ENCODE measurements around the gene TSGA10IP.

TSGA10IP gene

DNA sequence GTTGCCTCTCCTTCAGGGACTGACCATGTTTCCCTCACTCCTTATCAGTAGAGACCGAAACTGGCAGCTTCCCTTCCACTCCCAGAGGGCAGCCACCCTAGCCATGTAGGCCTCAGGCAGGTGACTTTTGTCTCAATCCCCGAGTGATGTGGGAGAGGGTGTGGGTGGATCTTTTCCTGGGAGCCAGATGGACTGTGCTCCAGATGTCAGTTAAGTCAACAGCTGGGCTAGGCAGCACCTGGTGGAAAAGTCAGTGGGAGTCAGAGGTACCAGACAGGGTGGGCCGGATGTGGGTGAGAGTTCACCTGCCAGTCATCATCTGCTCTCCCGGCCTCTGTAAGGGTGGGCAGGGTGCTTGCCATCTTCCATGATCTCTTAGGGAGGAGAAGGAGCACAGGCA is 58.9 kb downstream of the TSGA10IP start:
- no peak for DNase-seq (ENCODE audit: low read depth in 2 of 2)

DNA sequence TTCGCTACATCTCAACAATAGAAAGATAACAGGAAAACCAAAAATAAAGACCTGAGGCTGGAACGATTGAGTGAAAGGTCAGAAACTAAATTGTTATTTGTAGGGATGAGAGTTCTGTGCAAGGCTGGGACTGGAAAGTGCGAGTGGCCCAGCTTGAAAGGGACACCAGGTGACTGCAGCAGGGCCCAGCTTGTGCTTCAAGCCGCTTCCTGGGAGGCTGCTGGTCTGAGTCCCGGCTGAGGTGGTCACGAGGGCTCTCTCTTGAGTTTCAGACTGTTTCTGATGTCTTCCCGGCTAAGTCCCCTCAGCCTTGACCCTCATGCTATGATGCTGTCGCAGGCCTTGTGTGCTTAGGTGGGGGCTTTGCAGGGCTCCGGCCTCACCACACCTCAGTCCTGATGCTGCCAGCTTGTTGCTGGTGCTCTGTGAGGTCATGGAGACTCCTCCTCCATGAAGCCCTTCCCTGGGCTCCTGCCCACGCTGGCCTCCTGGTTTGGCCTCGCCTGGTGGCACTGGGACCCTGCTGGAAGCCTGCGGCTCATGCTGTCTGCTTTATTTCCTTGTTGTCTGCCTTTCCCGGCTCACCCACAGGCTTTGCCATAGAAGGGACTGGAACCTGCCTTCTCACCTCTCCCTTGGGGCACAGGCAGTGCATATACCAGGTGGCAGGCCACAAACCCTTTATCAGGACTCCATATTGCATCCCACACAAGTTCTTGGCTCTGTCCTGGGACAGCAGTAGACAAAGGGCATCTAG is 61.0 kb downstream of the TSGA10IP start:
- no peak for DNase-seq (ENCODE audit: low read depth in 2 of 2)

DNA sequence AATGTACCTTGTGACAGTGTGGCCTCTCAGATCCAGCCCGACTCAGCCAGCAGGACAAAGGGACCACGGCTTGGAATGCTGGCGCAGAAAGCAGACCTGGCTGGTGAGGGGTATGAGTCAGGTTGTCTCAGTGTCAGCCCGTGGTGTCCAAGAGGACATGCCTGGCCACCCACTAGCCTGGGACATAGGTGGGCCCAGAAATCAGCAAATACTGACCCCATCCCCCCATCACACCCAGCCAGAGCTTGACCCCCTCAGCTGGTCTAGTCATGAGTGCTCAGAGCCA is 61.6 kb downstream of the TSGA10IP start:
- no peak for DNase-seq (ENCODE audit: low read depth in 2 of 2)

DNA sequence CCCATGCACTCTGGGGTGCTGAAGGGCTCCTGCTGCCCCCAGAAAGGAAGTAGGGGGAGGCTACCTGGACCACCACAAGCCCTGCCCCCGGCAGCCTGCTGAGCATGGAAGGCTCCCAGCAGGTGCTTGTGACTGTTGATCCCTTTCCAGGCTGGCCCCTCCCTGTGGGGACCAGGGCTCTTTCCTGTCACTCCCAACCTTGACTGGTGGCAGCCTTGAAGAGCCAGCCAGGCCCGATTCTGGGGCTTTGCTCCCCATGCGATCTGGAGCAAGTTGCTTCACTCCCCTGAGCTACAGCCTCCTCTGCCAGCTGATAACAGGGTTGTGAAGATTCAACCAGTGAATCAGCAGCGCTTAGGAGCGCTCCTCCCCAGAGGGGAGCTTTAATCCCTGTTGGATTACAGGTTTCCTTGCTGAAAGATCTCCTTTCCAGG is 61.9 kb downstream of the TSGA10IP start:
- no peak for DNase-seq (ENCODE audit: low read depth in 2 of 2)

DNA sequence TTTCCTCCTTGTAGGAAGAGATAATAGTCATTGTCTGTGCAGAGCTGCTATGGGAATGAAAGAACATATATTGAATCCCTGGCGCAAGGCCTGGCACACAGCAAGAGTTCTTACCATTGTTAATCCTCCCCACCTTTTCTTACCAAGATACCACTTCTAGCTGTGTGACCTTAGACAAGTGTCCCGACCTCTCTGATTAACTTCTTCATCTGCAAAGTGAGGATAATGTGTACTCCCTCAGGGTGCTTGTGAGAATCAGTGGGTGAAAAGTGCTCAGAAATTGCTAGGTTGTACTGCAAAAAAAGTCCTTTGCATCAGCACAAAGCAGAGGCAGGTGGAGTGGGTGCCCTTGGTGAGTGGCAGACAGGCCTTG is 62.8 kb downstream of the TSGA10IP start:
- no peak for DNase-seq (ENCODE audit: low read depth in 2 of 2)

DNA sequence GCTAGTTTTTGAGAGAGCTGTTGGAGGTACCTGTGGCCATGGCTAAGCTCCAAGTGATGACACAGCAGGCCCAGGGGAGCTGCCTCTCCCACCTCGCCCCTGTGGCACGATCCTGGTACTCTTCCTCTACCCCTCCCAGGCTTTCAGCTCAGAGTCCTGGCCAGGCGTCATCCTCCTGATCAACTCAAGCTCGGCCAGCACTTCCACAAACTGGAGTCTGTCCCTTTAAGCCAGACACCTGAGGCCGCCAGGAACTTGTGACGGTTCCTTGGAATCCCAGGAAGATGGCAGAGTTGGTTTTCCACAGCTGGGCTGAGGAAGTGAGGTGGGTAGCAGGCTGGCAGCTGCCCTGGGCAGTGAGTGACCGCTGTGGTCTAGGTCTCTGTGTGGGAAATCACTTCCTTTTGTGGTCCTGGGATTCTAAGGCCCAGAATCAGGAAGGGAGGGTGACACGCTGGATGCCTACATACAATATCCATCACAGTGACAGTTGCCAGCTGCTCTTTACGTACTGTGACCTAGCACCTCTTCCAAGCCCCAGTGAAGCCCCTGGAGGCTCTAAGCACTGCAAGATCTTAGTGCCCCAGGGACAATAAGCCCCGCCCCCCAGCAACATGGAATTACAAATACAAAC is 63.3 kb downstream of the TSGA10IP start:
- no peak for DNase-seq (ENCODE audit: low read depth in 2 of 2)

Data from stimulated activated CD4-positive, alpha-beta T cell treated with anti-CD3 and anti-CD28 coated beads, Interleukin-1b, Interleukin-23, amount 100 ng/mL, for 1 hour (primary cell).